Pancreas (tissue), 10 donors: ENCODE measurements around the gene BTG4. TPM values are rescaled to one million over a fixed set of nuclear protein-coding genes. Genes with fewer than 3 reads are reported as not detected.
A peak's percentile ranks its signal among the peaks of the same experiment; 100 is the strongest.

Experiments used
- ATAC-seq, 4 donors: fragments of 200-7000 bp; cut with Tn5 transposase; one replicate each; pipeline versions ENCODE4 v1.8.0 to v1.9.1; 2020; ENCODE audit warnings: mild to moderate bottlenecking in 4 of 4, moderate library complexity in 4 of 4
- DNase-seq, 6 donors: peaks; one replicate each; pipeline ENCODE4 v3.0.0-alpha.2; 2020
- FAIRE-seq: peaks from 2 replicates; lab custom pipeline; 2012; peaks lifted over from hg19 to GRCh38; lab: Jason Lieb, UNC
- H3K27ac ChIP-seq, 4 donors: fragments of 200-600 bp; sonication (generic); 1 replicate in 3 of 4; 2 replicates in 1 of 4; pipeline versions ENCODE4 v1.5.0 to v1.8.0; 2020
- H3K27me3 ChIP-seq, 4 donors: fragments of 200-600 bp; one replicate each; pipeline ENCODE4 v1.8.0; 2021
- H3K36me3 ChIP-seq, 3 donors: fragments of 200-600 bp; sonication (generic) in 1 of 3; one replicate each; pipeline versions ENCODE4 v1.5.0 to v1.8.0; 2020 to 2021
- H3K4me1 ChIP-seq, 3 donors: fragments of 200-600 bp; one replicate each; pipeline ENCODE4 v1.8.0; 2021
- H3K4me3 ChIP-seq, 4 donors: fragments of 200-600 bp; sonication (generic) in 2 of 4; one replicate each; pipeline versions ENCODE4 v1.5.0 to v1.8.0; 2020 to 2021
- H3K9me3 ChIP-seq, 4 donors: fragments of 200-600 bp; one replicate each; pipeline ENCODE4 v1.8.0; 2021
- CTCF ChIP-seq, 4 donors: fragments of 200-600 bp; sonication (generic) in 3 of 4; IDR thresholded peaks; one replicate each; pipeline versions ENCODE4 v1.5.0 to v1.8.0; 2021; ENCODE audit warnings: antibody characterized with exemption in 4 of 4
- WGBS, 2 donors: extraction: QIAGEN DNeasy Blood & Tissue Kit; methylation state at CpG; one replicate each; pipeline ENCODE4 v1.1.7; 2013; 5-methylcytosine and 5-hydroxymethylcytosine counted together
- intact Hi-C, 3 donors: fragments of 100-400 bp; cut with DNase I; formaldehyde crosslinking; loops; one replicate each; pipeline versions ENCODE4 v1.11.1 to v1.14.2; 2022
- polyA plus RNA-seq, 2 donors: library from polyadenylated mRNA; stranded (reverse); fragments of 200-250 nt; gene quantifications; one replicate each; pipeline ENCODE4 v1.2.3, GENCODE V29; 2013
- total RNA-seq, 6 donors: library from RNA; stranded (reverse); fragmentation: NEBNext Ultra II Directional in 4 of 6; extraction: Animal tissue kit (Norgen Biotek cat#: 25700) in 4 of 6; gene quantifications; one replicate each; pipeline versions ENCODE4 v1.2.1 to v1.2.4, GENCODE V29; 2021 to 2023
- donor health status: healthy with polysubstance abuse.
- donor health status: DM: no; HTN: no; CAD: no; lungs with moderate emphysema.
- donor health status: DM: no; HTN: no; CAD: no.
- donor health status: control.
- donor health status: control.
- donor health status: Bipolar disorder and iron deficiency.
- donor health status: DM: yes; HTN: yes; CAD: no.
- donor health status: DM: no; HTN: no; CAD: no.
- donor health status: DM: no; HTN: no; CAD: no.
- donor health status: DM: yes; HTN: yes; CAD: no.

The BTG4 gene
- total RNA-seq = not detected
- polyA plus RNA-seq = not detected

GRCh38 chr11:111512296-111513239 is at the start of gene BTG4:
TSS of gene BTG4 (minus strand) at chr11:111512386. CDS start at chr11:111498776, 13,610 bp downstream.
- Histone ChIP-seq H3K4me3 (peak within 1 kb of the TSS; percentile 1 to 57 (median 29)), H3K27me3 (peaks cover 0 to 21% (median 0%) of the 10 kb centered on the region in 4 donors), H3K9me3 (no peaks in the 10 kb centered on the region), H3K36me3 (no peaks in the 10 kb centered on the region), H3K4me1 (peaks cover 0 to 4% (median 0%) of the 10 kb centered on the region in 3 donors), H3K27ac (no peak within 1 kb of the TSS)
- no peak for TF ChIP-seq CTCF (IDR thresholded peaks at IDR 0.05)
- FAIRE-seq (no peak), DNase-seq (peak in 4 of 6 donors; percentile 11 to 66 (median 41)), ATAC-seq (peak; percentile 38 to 60 (median 48))
- intact Hi-C loops = no loop called here
- 5% methylated on average over 70 to 90 of the region's 90 CpGs for WGBS, 2 donors

GRCh38 chr11:111561791-111562325 is 49.7 kb upstream of the BTG4 start:
- peak in 3 of 4 donors; percentile 37 to 42 (median 39) for ATAC-seq
- H3K27ac ChIP-seq = no peak overlapping the region
- no peaks in the 10 kb centered on the region for H3K36me3 ChIP-seq
- no peak for TF ChIP-seq CTCF (IDR thresholded peaks at IDR 0.05)
- 43 to 62% methylated on average over 3 of the region's 3 CpGs for WGBS, 2 donors
- intact Hi-C loops = loop anchor here in 1 of 3 donors (10.0 kb wide), 1 partner anchor 283 kb away; no protein-coding TSS in a partner anchor
- H3K4me3 ChIP-seq = no peak overlapping the region
- FAIRE-seq = no peak
- no peaks in the 10 kb centered on the region for H3K27me3 ChIP-seq
- H3K9me3 ChIP-seq = no peaks in the 10 kb centered on the region
- H3K4me1 ChIP-seq = peaks cover 0 to 3% (median 0%) of the 10 kb centered on the region in 3 donors
- DNase-seq = no peak

GRCh38 chr11:111561306-111561705 is 49.1 kb upstream of the BTG4 start:
- TF ChIP-seq CTCF (IDR thresholded peaks at IDR 0.05) = no peak
- DNase-seq (no peak), ATAC-seq (no peak), FAIRE-seq (no peak)
- Histone ChIP-seq H3K9me3 (no peaks in the 10 kb centered on the region), H3K27ac (no peak overlapping the region), H3K36me3 (no peaks in the 10 kb centered on the region), H3K4me3 (no peak overlapping the region), H3K4me1 (peaks cover 0 to 3% (median 0%) of the 10 kb centered on the region in 3 donors), H3K27me3 (no peaks in the 10 kb centered on the region)
- WGBS, 2 donors = 71 to 87% methylated on average over 3 of the region's 3 CpGs
- intact Hi-C loops = loop anchor here in 1 of 3 donors (10.0 kb wide), 1 partner anchor 283 kb away; no protein-coding TSS in a partner anchor

GRCh38 chr11:111560800-111561199 is 48.6 kb upstream of the BTG4 start:
- Histone ChIP-seq H3K36me3 (no peaks in the 10 kb centered on the region), H3K27ac (no peak overlapping the region), H3K27me3 (no peaks in the 10 kb centered on the region), H3K4me1 (peaks cover 0 to 3% (median 0%) of the 10 kb centered on the region in 3 donors), H3K4me3 (no peak overlapping the region), H3K9me3 (no peaks in the 10 kb centered on the region)
- ATAC-seq (no peak), FAIRE-seq (no peak), DNase-seq (no peak)
- TF ChIP-seq CTCF (IDR thresholded peaks at IDR 0.05) = no peak
- WGBS, 2 donors = 85 to 92% methylated on average over 3 of the region's 3 CpGs
- intact Hi-C loops = loop anchor here in 1 of 3 donors (10.0 kb wide), 1 partner anchor 284 kb away; no protein-coding TSS in a partner anchor
